Heart left ventricle (tissue), 13 donors: ENCODE results near the gene LTF.

Experiments used
- POLR2A ChIP-seq, 2 donors: fragments of 450-650 bp; IDR thresholded peaks; one replicate each; pipeline ENCODE4 v1.6.1; 2017; ENCODE audit warnings: antibody characterized with exemption in 2 of 2, mild to moderate bottlenecking in 2 of 2, moderate library complexity in 2 of 2
- TF ChIP-seq, protein P1 (sequence below), 12 donors: fragments of 200-600 bp; sonication (generic) in 4 of 12; IDR thresholded peaks; one replicate each; pipeline versions ENCODE4 v1.5.0 to v1.8.0; 2018 to 2022; ENCODE audit warnings: antibody characterized with exemption in 12 of 12, mild to moderate bottlenecking in 5 of 12
- donor health status: ischemic (EF 13 %, LVEDD 7.1; RV severe dilation, severe dysfunction).
- donor health status: DM: no; HTN: yes; CAD: no.
- donor health status: DM: no; HTN: no; CAD: no.
- donor health status: ischemic (EF 25% LVEDD 6.9; RV normal size, moderate dysfunction).
- donor health status: ischemic (EF 25% LVEDD 5.7; RV mildly dilated, moderate dysfunction).
- donor health status: ischemic (EF 35%, LVEDD 5.7; RV mildly dilated, moderate dysfunction).
- donor health status: nonischemic (EF 11% LVEDD 7.7; RV severe dilation, severe dysfunction).
- donor health status: DM: yes; HTN: yes; CAD: no.
- donor health status: PGD.
- donor health status: ischemic (EF 29% LVEDD 5.4; RV normal size, mild dysfunction).
- donor health status: nonischemic (EF 23%, LVEDD 6.1; RV moderate dilation, normal function).

DNA sequence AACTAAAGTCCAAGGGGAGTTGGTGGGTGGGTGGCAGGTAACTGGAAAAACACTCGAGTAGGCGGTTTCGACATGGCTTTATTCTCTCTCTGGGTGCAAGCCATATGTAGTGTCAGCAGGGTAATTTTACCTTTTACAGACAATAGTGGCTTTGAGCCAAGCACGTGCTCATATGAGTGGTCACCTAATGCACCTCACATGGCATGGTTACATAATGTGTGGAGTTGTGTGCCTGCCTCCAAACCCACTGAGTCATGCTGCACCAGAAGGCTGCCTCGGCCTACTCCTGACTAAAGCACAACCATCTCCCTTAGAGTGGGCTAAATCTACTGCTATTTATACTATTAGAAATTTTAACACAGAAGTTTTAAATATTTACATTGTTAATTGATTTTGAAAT, 41.1 kb downstream of the LTF start:
- TF ChIP-seq, protein P1, sequence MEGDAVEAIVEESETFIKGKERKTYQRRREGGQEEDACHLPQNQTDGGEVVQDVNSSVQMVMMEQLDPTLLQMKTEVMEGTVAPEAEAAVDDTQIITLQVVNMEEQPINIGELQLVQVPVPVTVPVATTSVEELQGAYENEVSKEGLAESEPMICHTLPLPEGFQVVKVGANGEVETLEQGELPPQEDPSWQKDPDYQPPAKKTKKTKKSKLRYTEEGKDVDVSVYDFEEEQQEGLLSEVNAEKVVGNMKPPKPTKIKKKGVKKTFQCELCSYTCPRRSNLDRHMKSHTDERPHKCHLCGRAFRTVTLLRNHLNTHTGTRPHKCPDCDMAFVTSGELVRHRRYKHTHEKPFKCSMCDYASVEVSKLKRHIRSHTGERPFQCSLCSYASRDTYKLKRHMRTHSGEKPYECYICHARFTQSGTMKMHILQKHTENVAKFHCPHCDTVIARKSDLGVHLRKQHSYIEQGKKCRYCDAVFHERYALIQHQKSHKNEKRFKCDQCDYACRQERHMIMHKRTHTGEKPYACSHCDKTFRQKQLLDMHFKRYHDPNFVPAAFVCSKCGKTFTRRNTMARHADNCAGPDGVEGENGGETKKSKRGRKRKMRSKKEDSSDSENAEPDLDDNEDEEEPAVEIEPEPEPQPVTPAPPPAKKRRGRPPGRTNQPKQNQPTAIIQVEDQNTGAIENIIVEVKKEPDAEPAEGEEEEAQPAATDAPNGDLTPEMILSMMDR (IDR thresholded peaks at IDR 0.05) = no peak
- TF ChIP-seq POLR2A (IDR thresholded peaks at IDR 0.05) = no peak
